Immature natural killer cell (primary cell): ENCODE measurements around the gene RPGRIP1L. TPM values are rescaled to one million over a fixed set of nuclear protein-coding genes. Genes with fewer than 3 reads are reported as not detected.
"Not testable (repeated sequence)": the region's sequence is repeated elsewhere in the genome, so short reads cannot be mapped to it uniquely, and the experiment has no call there.

Source experiments
- DNase-seq, 3 donors: peaks; one replicate each; pipeline ENCODE4 v3.0.0; 2022; ENCODE audit warnings: mixed read lengths in 1 of 3
- H3K27ac Mint-ChIP-seq, 6 donors: one replicate each; pipeline ENCODE4 v1.8.0; 2020; ENCODE audit warnings: mixed read lengths in 6 of 6, mild to moderate bottlenecking in 5 of 6, inconsistent platforms in 4 of 6, moderate library complexity in 3 of 6
- H3K27me3 Mint-ChIP-seq, 3 donors: one replicate each; pipeline ENCODE4 v1.8.0; 2020 to 2021; ENCODE audit warnings: low read depth in 3 of 3, mild to moderate bottlenecking in 3 of 3, mixed read lengths in 3 of 3, moderate library complexity in 3 of 3, inconsistent platforms in 1 of 3
- H3K36me3 Mint-ChIP-seq, 3 donors: one replicate each; pipeline ENCODE4 v1.8.0; 2020; ENCODE audit warnings: mixed read lengths in 3 of 3, inconsistent platforms in 2 of 3, mild to moderate bottlenecking in 2 of 3
- H3K4me1 Mint-ChIP-seq, 2 donors: one replicate each; pipeline ENCODE4 v1.8.0; 2020; ENCODE audit warnings: inconsistent platforms in 2 of 2, mild to moderate bottlenecking in 2 of 2, mixed read lengths in 2 of 2, moderate library complexity in 1 of 2
- H3K4me3 Mint-ChIP-seq, 5 donors: one replicate each; pipeline ENCODE4 v1.8.0; 2020; ENCODE audit warnings: mild to moderate bottlenecking in 5 of 5, mixed read lengths in 5 of 5, inconsistent platforms in 3 of 5, moderate library complexity in 3 of 5
- H3K9me3 Mint-ChIP-seq, 6 donors: one replicate each; pipeline ENCODE4 v1.8.0; 2020; ENCODE audit warnings: mild to moderate bottlenecking in 6 of 6, mixed read lengths in 6 of 6, inconsistent platforms in 4 of 6, moderate library complexity in 3 of 6
- polyA plus RNA-seq, 3 donors: library from polyadenylated mRNA; unstranded; fragments of 300-500 nt; fragmentation: Illumina TruSeq; gene quantifications; one replicate each; pipeline ENCODE4 v1.2.3, GENCODE V29; 2021

The RPGRIP1L gene
- polyA plus RNA-seq, 3 donors from 2014 or later, result 1.7 to 2.2 TPM; not detected in 1

- DNase-seq, result not testable (repeated sequence)
Measured at GRCh38 chr16:53698271-53698670, 5.4 kb downstream of the RPGRIP1L start.

GRCh38 chr16:53695070-53695469 is 8.6 kb downstream of the RPGRIP1L start:
- Mint-ChIP-seq H3K36me3 (peaks cover 7 to 11% (median 8%) of the 10 kb centered on the region in 3 donors), H3K27ac (no peak overlapping the region), H3K9me3 (no peaks in the 10 kb centered on the region), H3K4me1 (no peaks in the 10 kb centered on the region), H3K4me3 (no peak overlapping the region), H3K27me3 (no peaks in the 10 kb centered on the region)
- DNase-seq, result no peak

More at GRCh38 chr16:53698271-53698670, 5.4 kb downstream of the RPGRIP1L start:
- not testable (repeated sequence) for H3K27me3 Mint-ChIP-seq, H3K27ac Mint-ChIP-seq, H3K4me3 Mint-ChIP-seq, H3K9me3 Mint-ChIP-seq, H3K36me3 Mint-ChIP-seq, H3K4me1 Mint-ChIP-seq

GRCh38 chr16:53693320-53693719 is 10.3 kb downstream of the RPGRIP1L start:
- no peak overlapping the region for H3K4me3 Mint-ChIP-seq
- peaks cover 7 to 11% (median 8%) of the 10 kb centered on the region in 3 donors for H3K36me3 Mint-ChIP-seq
- no peak overlapping the region for H3K27ac Mint-ChIP-seq
- no peaks in the 10 kb centered on the region for H3K9me3 Mint-ChIP-seq
- H3K27me3 Mint-ChIP-seq, result no peaks in the 10 kb centered on the region
- H3K4me1 Mint-ChIP-seq, result no peaks in the 10 kb centered on the region
- DNase-seq, result no peak

GRCh38 chr16:53692146-53692545 is 11.5 kb downstream of the RPGRIP1L start:
- H3K9me3 Mint-ChIP-seq, result no peaks in the 10 kb centered on the region
- H3K36me3 Mint-ChIP-seq, result peaks cover 7 to 11% (median 8%) of the 10 kb centered on the region in 3 donors
- no peak overlapping the region for H3K4me3 Mint-ChIP-seq
- DNase-seq, result no peak
- H3K27me3 Mint-ChIP-seq, result no peaks in the 10 kb centered on the region
- no peak overlapping the region for H3K27ac Mint-ChIP-seq
- no peaks in the 10 kb centered on the region for H3K4me1 Mint-ChIP-seq

GRCh38 chr16:53690771-53691170 is 12.9 kb downstream of the RPGRIP1L start:
- no peaks in the 10 kb centered on the region for H3K4me1 Mint-ChIP-seq
- no peaks in the 10 kb centered on the region for H3K9me3 Mint-ChIP-seq
- H3K27me3 Mint-ChIP-seq, result no peaks in the 10 kb centered on the region
- peaks cover 4 to 18% (median 7%) of the 10 kb centered on the region in 3 donors for H3K36me3 Mint-ChIP-seq
- no peak overlapping the region for H3K4me3 Mint-ChIP-seq
- DNase-seq, result no peak
- H3K27ac Mint-ChIP-seq, result no peak overlapping the region

- Mint-ChIP-seq H3K27ac (no peak overlapping the region), H3K9me3 (no peaks in the 10 kb centered on the region), H3K36me3 (peaks cover 7 to 27% (median 10%) of the 10 kb centered on the region in 3 donors), H3K4me3 (no peak overlapping the region), H3K27me3 (no peaks in the 10 kb centered on the region), H3K4me1 (no peaks in the 10 kb centered on the region)
- no peak for DNase-seq
Measured at GRCh38 chr16:53689636-53690035, 14.0 kb downstream of the RPGRIP1L start.

- Mint-ChIP-seq H3K9me3 (no peaks in the 10 kb centered on the region), H3K27ac (no peak overlapping the region), H3K4me3 (no peak overlapping the region), H3K27me3 (no peaks in the 10 kb centered on the region), H3K4me1 (no peaks in the 10 kb centered on the region), H3K36me3 (peaks cover 12 to 37% (median 21%) of the 10 kb centered on the region in 3 donors)
- DNase-seq, result no peak
Measured at GRCh38 chr16:53686710-53687109, 16.9 kb downstream of the RPGRIP1L start.

- H3K27me3 Mint-ChIP-seq, DNase-seq, H3K9me3 Mint-ChIP-seq, H3K4me3 Mint-ChIP-seq, H3K4me1 Mint-ChIP-seq, H3K27ac Mint-ChIP-seq: not testable (repeated sequence)
- H3K36me3 Mint-ChIP-seq, result peaks cover 11 to 26% (median 17%) of the 10 kb centered on the region in 3 donors
Measured at GRCh38 chr16:53685334-53685733, 18.3 kb downstream of the RPGRIP1L start.

- Mint-ChIP-seq H3K36me3 (peaks cover 11 to 28% (median 22%) of the 10 kb centered on the region in 3 donors), H3K27me3 (no peaks in the 10 kb centered on the region), H3K9me3 (no peaks in the 10 kb centered on the region), H3K4me3 (no peak overlapping the region), H3K4me1 (no peaks in the 10 kb centered on the region), H3K27ac (no peak overlapping the region)
- no peak for DNase-seq
Measured at GRCh38 chr16:53681354-53681753, 22.3 kb downstream of the RPGRIP1L start.

- no peak overlapping the region for H3K27ac Mint-ChIP-seq
- H3K9me3 Mint-ChIP-seq, result no peaks in the 10 kb centered on the region
- no peak overlapping the region for H3K4me3 Mint-ChIP-seq
- H3K36me3 Mint-ChIP-seq, result peaks cover 11 to 23% (median 22%) of the 10 kb centered on the region in 3 donors
- no peak for DNase-seq
- no peaks in the 10 kb centered on the region for H3K27me3 Mint-ChIP-seq
- H3K4me1 Mint-ChIP-seq, result no peaks in the 10 kb centered on the region
Measured at GRCh38 chr16:53680756-53681155, 22.9 kb downstream of the RPGRIP1L start.

- Mint-ChIP-seq H3K9me3 (no peaks in the 10 kb centered on the region), H3K27ac (no peak overlapping the region), H3K4me3 (no peak overlapping the region), H3K4me1 (no peaks in the 10 kb centered on the region), H3K27me3 (no peaks in the 10 kb centered on the region), H3K36me3 (peaks cover 11 to 15% (median 14%) of the 10 kb centered on the region in 3 donors)
- DNase-seq, result no peak
Measured at GRCh38 chr16:53678756-53679343, 24.8 kb downstream of the RPGRIP1L start.

- no peak for DNase-seq
- Mint-ChIP-seq H3K4me1 (no peaks in the 10 kb centered on the region), H3K36me3 (peaks cover 4 to 9% (median 7%) of the 10 kb centered on the region in 3 donors), H3K4me3 (no peak overlapping the region), H3K27ac (no peak overlapping the region), H3K9me3 (no peaks in the 10 kb centered on the region), H3K27me3 (no peaks in the 10 kb centered on the region)
Measured at GRCh38 chr16:53678155-53678554, 25.5 kb downstream of the RPGRIP1L start.

GRCh38 chr16:53673189-53673588 is 30.5 kb downstream of the RPGRIP1L start:
- H3K36me3 Mint-ChIP-seq, result peaks cover 0 to 5% (median 4%) of the 10 kb centered on the region in 3 donors
- H3K4me1 Mint-ChIP-seq, result no peaks in the 10 kb centered on the region
- no peaks in the 10 kb centered on the region for H3K9me3 Mint-ChIP-seq
- H3K27ac Mint-ChIP-seq, result no peak overlapping the region
- H3K27me3 Mint-ChIP-seq, result no peaks in the 10 kb centered on the region
- H3K4me3 Mint-ChIP-seq, result no peak overlapping the region
- DNase-seq, result no peak

- Mint-ChIP-seq H3K36me3 (peaks cover 0 to 4% (median 2%) of the 10 kb centered on the region in 3 donors), H3K4me1 (no peaks in the 10 kb centered on the region), H3K27ac (no peak overlapping the region), H3K9me3 (no peaks in the 10 kb centered on the region), H3K27me3 (no peaks in the 10 kb centered on the region), H3K4me3 (no peak overlapping the region)
- no peak for DNase-seq
Measured at GRCh38 chr16:53672461-53672860, 31.2 kb downstream of the RPGRIP1L start.

GRCh38 chr16:53668869-53669268 is 34.8 kb downstream of the RPGRIP1L start:
- Mint-ChIP-seq H3K27me3 (no peaks in the 10 kb centered on the region), H3K27ac (no peak overlapping the region), H3K36me3 (peaks cover 0 to 4% (median 0%) of the 10 kb centered on the region in 3 donors), H3K4me1 (no peaks in the 10 kb centered on the region), H3K9me3 (no peaks in the 10 kb centered on the region), H3K4me3 (no peak overlapping the region)
- no peak for DNase-seq
